ENCODE data around the gene FAM174C.

FAM174C gene

DNA sequence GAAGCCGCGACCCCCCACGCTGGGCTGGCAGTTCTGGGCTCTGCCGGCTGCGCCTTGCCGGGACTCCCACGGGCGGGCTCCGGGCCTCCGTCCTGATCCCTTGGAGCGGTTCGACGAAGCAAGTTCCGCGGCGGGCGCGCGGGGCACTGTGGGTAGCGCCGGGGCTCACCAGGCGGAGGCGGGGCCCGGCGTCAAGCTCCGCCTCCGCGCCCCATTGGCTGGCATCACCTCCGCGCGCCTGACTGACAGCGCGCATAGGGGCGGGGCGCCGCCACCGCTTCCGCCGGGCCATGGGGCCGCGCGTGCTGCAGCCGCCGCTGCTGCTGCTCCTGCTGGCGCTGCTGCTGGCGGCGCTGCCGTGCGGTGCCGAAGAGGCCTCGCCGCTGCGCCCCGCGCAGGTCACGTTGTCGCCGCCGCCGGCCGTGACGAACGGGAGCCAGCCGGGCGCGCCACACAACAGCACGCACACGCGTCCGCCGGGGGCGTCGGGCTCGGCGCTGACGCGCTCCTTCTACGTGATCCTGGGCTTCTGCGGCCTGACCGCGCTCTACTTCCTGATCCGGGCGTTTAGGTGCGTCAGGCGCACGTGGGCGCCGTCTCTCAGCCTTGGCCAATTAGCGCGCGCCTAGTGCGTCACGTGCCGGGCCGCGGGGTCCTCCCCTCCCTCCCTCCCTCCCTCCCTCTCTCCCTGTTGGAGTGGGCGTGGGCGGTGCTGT is at the start of gene FAM174C:
Gene FAM174C, plus strand, starts transcription at position 271 of the 716 bp plus-strand sequence. Its CDS starts 20 bp downstream, at position 291.
- no peaks in the 10 kb centered on the region for H3K9me3 Mint-ChIP-seq
- peak within 1 kb of the TSS; percentile 89 to 98 (median 97) for H3K27ac Mint-ChIP-seq
- H3K36me3 Mint-ChIP-seq (ENCODE audit: low read depth) = peaks cover 37% of the 10 kb centered on the region
- H3K4me3 Mint-ChIP-seq = peak within 1 kb of the TSS; percentile 88 to 92 (median 91)
- TF ChIP-seq, protein P1, sequence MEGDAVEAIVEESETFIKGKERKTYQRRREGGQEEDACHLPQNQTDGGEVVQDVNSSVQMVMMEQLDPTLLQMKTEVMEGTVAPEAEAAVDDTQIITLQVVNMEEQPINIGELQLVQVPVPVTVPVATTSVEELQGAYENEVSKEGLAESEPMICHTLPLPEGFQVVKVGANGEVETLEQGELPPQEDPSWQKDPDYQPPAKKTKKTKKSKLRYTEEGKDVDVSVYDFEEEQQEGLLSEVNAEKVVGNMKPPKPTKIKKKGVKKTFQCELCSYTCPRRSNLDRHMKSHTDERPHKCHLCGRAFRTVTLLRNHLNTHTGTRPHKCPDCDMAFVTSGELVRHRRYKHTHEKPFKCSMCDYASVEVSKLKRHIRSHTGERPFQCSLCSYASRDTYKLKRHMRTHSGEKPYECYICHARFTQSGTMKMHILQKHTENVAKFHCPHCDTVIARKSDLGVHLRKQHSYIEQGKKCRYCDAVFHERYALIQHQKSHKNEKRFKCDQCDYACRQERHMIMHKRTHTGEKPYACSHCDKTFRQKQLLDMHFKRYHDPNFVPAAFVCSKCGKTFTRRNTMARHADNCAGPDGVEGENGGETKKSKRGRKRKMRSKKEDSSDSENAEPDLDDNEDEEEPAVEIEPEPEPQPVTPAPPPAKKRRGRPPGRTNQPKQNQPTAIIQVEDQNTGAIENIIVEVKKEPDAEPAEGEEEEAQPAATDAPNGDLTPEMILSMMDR (IDR thresholded peaks at IDR 0.05; ENCODE audit: unreplicated experiment in 3 of 3) = no peak
- peaks cover 2% of the 10 kb centered on the region for H3K27me3 Mint-ChIP-seq (ENCODE audit: low read depth)
- peaks cover 43% of the 10 kb centered on the region for H3K4me1 Mint-ChIP-seq

DNA sequence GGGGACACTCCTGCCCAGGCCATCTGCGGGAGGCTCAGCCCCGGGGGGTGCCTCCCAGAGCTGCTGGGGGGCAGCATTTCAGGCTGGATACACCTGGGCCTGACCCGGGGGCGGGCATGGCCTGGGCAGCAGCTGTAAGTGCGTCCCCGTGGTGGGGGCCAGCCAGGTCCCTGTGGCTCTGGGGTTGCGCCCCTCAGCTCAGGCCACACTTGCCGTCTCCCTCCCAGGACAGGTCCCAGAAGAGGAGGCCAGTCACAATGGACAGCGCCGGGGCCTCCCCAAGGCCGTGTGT is 49.2 kb upstream of the FAM174C start:
- Mint-ChIP-seq H3K27me3 (ENCODE audit: low read depth) (no peaks in the 10 kb centered on the region), H3K36me3 (ENCODE audit: low read depth) (peaks cover 4% of the 10 kb centered on the region), H3K4me1 (no peaks in the 10 kb centered on the region), H3K4me3 (no peak overlapping the region), H3K27ac (no peak overlapping the region), H3K9me3 (no peaks in the 10 kb centered on the region)
- TF ChIP-seq, protein P1 (IDR thresholded peaks at IDR 0.05; ENCODE audit: unreplicated experiment in 3 of 3) = no peak

DNA sequence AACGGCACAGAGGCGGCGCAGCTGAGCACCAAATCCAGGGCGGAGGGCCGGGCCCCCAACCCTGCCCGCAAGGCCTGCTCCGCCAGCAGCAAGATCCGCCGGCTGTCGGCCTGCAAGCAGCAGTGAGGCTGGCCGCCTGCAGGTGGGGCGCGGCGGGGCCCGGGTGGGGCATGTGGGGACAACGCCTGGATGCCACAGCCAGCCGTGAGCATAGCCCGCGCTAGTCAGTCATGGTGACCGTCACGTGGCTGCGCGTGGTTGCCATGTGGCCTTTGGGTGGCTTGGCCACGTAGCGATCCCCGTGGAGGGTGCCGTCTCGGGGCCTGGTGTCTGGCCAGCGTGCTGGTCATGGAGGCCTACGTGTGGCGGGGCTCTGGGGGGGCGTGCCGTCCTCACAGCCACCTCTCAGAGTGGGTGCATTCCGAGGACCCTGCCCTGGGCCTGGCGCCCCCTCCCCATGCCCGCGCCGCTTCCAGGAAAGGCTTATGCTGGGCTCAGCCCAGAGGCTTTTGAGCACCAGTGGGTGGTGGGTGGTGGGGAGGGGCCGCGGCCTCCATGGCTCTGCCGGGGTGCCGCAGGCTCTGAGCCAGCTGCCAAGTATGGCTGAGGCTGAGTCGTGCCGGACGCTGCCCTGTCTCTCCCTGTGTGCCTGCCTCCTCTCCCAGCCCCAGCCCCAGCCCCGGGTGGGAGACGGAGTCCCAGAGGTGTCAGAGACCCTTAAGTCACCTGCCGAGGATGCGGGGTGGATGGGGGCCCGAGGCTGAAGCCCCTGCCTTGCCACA is 48.6 kb upstream of the FAM174C start:
- peaks cover 4% of the 10 kb centered on the region for H3K36me3 Mint-ChIP-seq (ENCODE audit: low read depth)
- H3K27me3 Mint-ChIP-seq (ENCODE audit: low read depth) = no peaks in the 10 kb centered on the region
- H3K4me1 Mint-ChIP-seq = peaks cover 2% of the 10 kb centered on the region
- H3K4me3 Mint-ChIP-seq = no peak overlapping the region
- H3K9me3 Mint-ChIP-seq = no peaks in the 10 kb centered on the region
- no peak overlapping the region for H3K27ac Mint-ChIP-seq
- TF ChIP-seq, protein P1 (IDR thresholded peaks at IDR 0.05; ENCODE audit: unreplicated experiment in 3 of 3) = no peak

DNA sequence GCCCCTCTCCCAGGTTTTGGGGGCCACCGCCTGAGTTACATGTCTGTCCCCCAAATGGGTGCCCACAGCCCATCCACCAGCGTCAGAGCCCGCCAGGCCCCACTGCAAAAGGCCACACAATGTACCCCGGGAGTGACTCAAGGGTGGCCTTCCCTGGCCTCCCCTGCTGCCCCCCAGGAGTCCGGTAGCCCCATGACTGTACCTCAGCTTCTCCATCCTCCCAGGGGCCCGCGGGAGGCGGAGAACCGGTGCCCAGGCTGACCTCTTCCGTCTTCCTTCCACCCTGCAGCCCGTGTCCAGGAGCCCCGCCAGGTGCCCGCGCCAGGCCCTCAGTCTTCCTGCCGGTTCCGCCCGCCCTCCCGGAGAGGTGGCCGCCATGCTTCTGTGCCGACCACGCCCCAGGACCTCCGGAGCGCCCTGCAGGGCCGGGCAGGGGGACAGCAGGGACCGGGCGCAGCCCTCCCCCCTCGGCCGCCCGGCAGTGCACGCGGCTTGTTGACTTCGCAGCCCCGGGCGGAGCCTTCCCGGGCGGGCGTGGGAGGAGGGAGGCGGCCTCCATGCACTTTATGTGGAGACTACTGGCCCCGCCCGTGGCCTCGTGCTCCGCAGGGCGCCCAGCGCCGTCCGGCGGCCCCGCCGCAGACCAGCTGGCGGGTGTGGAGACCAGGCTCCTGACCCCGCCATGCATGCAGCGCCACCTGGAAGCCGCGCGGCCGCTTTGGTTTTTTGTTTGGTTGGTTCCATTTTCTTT is 47.9 kb upstream of the FAM174C start:
- no peaks in the 10 kb centered on the region for H3K9me3 Mint-ChIP-seq
- H3K36me3 Mint-ChIP-seq (ENCODE audit: low read depth) = peaks cover 4% of the 10 kb centered on the region
- H3K27me3 Mint-ChIP-seq (ENCODE audit: low read depth) = no peaks in the 10 kb centered on the region
- no peak overlapping the region for H3K27ac Mint-ChIP-seq
- peaks cover 10% of the 10 kb centered on the region for H3K4me1 Mint-ChIP-seq
- no peak overlapping the region for H3K4me3 Mint-ChIP-seq
- TF ChIP-seq, protein P1 (IDR thresholded peaks at IDR 0.05; ENCODE audit: unreplicated experiment in 3 of 3) = no peak

DNA sequence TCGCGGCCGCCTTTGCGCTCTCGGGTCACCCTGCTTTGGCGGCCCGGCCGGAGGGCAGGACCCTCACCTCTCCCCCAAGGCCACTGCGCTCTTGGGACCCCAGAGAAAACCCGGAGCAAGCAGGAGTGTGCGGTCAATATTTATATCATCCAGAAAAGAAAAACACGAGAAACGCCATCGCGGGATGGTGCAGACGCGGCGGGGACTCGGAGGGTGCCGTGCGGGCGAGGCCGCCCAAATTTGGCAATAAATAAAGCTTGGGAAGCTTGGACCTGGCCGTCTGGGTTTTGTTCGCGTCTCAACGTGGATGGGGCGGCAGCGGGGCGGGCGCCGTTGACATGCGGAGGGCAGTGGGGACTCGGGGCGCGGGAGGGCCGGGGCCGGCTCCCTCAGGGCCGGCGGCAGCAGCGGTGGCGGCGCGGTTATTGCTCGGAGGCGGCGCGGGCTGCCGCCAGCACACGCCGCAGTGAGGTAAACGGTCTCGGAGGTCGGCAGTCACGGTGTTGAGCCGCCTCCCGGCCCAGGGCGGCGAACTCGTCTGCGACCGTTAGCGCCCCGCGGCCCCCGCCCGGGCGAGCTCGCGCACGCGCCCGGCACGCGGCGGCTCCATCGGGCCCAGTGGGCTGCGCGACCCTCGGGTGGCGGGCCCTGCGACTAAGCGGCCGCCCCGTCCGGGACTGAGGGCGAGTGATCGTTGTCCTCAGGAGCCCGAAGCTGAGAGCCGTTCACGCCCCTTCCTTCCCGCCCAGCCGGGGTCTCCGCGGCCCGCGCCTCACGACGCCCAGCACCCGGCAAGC is 47.0 kb upstream of the FAM174C start:
- no peaks in the 10 kb centered on the region for H3K9me3 Mint-ChIP-seq
- H3K36me3 Mint-ChIP-seq (ENCODE audit: low read depth) = peaks cover 4% of the 10 kb centered on the region
- H3K4me3 Mint-ChIP-seq = no peak overlapping the region
- H3K27me3 Mint-ChIP-seq (ENCODE audit: low read depth) = no peaks in the 10 kb centered on the region
- TF ChIP-seq, protein P1 (IDR thresholded peaks at IDR 0.05; ENCODE audit: unreplicated experiment in 3 of 3) = no peak
- no peak overlapping the region for H3K27ac Mint-ChIP-seq
- peaks cover 13% of the 10 kb centered on the region for H3K4me1 Mint-ChIP-seq
